Activated CD8-positive, alpha-beta memory T cell treated with anti-CD3 and anti-CD28 coated beads for 24 hours (primary cell): ENCODE data around the gene UNC5B.

Experiments
- DNase-seq: peaks from one replicate; pipeline ENCODE4 v3.0.0-alpha.2; 2020

The UNC5B gene

GRCh38 chr10:71239946-71240795, 27.8 kb downstream of the UNC5B start:
- DNase-seq: no peak

- DNase-seq: no peak
Measured at GRCh38 chr10:71241114-71241829, 28.9 kb downstream of the UNC5B start.

- DNase-seq: no peak
Measured at GRCh38 chr10:71241830-71242621, 29.7 kb downstream of the UNC5B start.

DNA sequence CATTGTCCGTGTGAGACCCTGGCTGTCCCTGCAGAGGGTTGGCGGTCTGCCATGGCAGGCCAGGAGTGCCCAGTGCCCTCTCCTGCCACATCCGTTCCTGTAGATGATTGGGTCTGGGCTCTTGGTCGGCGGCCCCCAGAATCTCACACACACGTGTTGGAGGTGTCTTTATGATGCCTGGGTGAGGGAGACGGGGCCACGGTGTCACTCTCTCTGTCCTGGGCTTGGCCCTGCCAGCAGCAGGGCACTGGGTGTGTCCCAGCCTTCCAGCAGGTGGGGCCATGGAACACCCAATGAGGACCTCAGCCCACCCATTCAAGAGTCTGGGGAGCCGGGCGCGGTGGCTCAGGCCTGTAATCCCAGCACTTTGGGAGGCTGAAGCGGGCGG, 30.2 kb downstream of the UNC5B start:
- no peak for DNase-seq

- no peak for DNase-seq
Measured at GRCh38 chr10:71243756-71244395, 31.5 kb downstream of the UNC5B start.

GRCh38 chr10:71244431-71245419, 32.4 kb downstream of the UNC5B start:
- DNase-seq: no peak

DNA sequence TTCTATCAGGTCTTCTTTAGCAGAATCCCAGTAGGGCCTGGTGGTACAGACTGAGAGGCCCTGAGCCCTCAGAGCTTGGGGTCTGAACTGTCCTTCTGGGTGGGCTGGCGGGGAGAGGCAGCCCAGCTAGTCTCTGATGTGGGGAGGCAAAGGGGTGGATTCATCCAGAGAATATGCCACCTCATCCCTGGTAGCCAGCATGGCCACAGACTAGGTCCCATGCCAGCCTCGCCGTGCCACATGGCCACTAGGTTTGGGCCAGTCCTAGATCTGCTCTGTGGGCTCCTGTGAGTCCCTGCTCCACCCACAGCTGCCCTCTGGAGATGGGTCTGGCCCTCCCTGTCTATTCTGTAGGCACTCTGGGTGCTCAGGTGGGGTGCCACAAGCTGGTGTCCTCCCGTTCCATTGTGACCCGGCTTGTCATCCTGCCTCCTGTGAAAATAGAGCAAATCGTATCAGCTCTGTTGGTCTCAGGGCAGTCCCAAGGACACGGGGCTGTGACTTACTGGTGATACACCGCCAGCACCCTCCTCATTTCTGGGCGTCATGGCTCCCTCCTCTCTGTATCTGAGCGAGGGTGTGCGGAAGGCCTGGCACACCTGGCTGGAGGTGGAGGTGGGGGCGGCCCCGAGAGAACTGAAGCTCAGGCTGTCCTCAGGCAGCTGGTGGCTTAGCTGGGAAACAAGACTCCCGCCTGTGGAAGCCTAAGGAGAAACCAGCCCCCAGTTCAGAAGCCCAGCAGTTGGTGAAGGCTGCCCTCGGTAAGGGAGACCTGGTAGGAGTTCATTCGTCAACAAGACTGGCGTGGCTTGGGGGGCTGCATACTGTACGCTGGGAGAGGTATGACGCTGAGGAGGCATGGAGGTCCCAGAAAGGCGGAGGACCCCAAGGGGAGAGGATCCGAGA, 33.3 kb downstream of the UNC5B start:
- DNase-seq: no peak

GRCh38 chr10:71246591-71247413, 34.4 kb downstream of the UNC5B start:
- DNase-seq: no peak

DNA sequence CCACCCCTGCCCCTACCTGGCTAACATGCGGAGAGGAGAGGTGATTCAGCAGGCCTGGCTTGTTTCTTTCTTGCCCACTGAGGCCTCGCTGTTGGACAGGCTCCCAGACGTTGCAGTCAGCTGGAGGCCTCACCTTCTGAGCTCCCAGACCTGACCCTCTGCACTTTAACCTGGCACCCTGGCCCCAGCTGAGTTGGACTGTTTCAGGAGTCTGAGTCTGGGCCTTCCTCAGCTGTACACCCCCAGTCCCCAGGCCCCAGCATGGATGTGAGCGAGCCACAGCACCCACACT, 35.0 kb downstream of the UNC5B start:
- DNase-seq: no peak

- DNase-seq: no peak
Measured at GRCh38 chr10:71247804-71248203, 35.4 kb downstream of the UNC5B start.

- no peak for DNase-seq
Measured at GRCh38 chr10:71248210-71248609, 35.8 kb downstream of the UNC5B start.

- DNase-seq: no peak
Measured at GRCh38 chr10:71249996-71250395, 37.6 kb downstream of the UNC5B start.

DNA sequence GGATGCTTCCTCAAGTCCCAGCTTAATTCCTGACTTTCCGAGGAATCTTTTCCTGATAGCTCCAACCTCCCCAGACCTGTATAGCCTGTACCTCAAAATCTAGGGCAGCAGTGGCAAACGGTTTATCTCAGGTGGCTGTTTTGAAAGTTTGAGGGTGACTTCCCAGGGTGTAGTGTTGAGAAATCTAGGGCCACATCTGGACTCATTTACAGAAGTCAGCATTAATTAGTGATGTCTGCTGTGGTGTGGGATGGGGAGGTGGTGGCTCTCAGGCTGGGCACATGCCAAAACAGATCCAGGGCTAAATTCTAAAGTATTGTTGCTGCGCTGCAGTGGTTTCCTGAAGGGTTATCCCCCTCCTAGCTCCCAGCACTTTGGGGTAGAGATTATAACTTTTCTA, 38.0 kb downstream of the UNC5B start:
- no peak for DNase-seq

DNA sequence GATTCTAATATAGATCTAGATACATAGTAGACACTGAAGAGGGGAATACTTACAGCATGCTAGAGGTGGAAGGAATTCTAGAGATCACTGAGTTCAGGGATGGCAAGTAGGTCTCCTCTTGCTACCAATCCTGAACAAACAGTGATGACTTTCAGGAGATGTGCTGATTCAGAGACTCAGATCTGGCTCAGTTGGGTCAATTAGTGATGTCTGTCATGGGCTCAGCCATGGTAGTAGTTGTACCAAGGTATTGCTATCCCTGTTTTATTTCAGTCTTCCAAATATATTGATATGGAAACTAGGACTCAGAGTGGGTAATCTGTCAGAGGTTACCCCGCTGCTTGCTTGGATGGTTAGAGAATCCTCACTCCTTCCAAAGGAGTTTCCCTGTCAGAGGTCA, 38.5 kb downstream of the UNC5B start:
- DNase-seq: no peak

GRCh38 chr10:71251319-71251718, 38.9 kb downstream of the UNC5B start:
- no peak for DNase-seq

GRCh38 chr10:71252220-71252619, 39.9 kb downstream of the UNC5B start:
- no peak for DNase-seq

DNA sequence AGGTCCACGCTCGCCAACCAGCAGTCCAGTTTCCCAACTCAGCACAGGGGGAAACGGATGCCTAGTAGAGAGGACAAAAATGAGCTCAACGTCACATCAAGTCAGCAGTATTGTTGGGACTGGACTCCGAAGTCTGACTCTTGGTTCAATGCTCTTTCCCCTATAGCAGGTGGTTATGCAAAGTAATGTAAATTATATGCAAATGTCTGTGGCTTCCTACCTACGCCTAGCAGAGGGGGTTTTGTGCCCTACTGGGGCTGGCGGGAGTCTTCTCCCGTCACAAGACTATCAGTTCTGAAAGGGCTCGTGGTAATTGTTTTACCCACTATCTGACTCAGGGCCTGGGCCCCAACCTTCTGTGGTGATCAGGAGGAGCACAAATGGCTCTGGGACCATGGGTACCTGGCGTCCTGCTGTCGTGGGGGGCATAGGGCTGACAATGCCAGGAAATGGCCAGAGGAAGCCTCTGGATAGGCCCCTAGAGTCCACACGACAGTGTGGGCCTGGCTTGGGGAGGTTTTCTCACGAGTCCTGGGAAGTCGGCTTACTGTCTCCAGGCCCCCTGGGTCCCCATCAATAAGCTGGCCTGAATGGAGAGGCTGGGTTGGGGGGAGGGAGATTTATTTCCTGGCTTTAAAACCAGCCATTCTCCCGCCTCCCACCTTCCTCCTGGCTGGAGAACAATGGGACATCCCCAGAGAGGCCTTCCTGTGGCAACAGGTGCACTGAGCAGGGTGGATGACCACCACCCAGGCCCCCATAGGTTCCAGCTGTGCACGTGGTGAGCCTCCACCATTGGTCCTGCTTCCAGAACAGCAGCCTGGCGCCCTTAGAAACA, 41.8 kb downstream of the UNC5B start:
- DNase-seq: no peak

- DNase-seq: no peak
Measured at GRCh38 chr10:71254834-71255549, 42.6 kb downstream of the UNC5B start.

DNA sequence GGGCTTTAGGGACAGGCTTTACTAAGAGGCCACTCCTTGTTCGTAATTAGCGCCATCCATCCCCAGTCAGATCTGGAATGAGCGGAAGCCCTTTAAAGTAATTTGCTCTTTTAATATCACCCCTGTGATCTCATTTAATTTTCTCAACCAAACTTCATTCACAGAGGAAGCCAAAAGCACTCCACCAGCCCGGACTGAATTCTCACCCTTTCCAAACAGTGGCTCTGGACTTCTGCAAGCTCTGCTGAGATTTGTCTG, 43.1 kb downstream of the UNC5B start:
- no peak for DNase-seq
